ENCODE results near the gene DHRS13. TPM values are rescaled to one million over a fixed set of nuclear protein-coding genes. Genes with fewer than 3 reads are reported as not detected.

The DHRS13 gene
- polyA plus RNA-seq, 3 donors, result 3.7 to 4.5 (median 3.8) TPM

- no peaks in the 10 kb centered on the region for H3K9me3 ChIP-seq (replicated peaks in 1 of 2; ENCODE audit: control insufficient read depth in 1 of 2, insufficient read depth in 1 of 2, low read length in 2 of 2)
- peak; percentile 41 to 58 (median 42) for DNase-seq
- Mint-ChIP-seq H3K4me1 (peaks cover 23% of the 10 kb centered on the region), H3K4me3 (peak overlapping the region in 1 of 2 donors; percentile 96), H3K27me3 (ENCODE audit: low read depth in 3 of 3) (peaks cover 0 to 3% (median 1%) of the 10 kb centered on the region in 3 donors), H3K36me3 (peaks cover 23 to 31% of the 10 kb centered on the region in 2 donors), H3K9me3 (no peaks in the 10 kb centered on the region), H3K27ac (peak overlapping the region; percentile 93 to 97 (median 95))
- H3K27ac ChIP-seq (ENCODE audit: low read depth in 1 of 2, low read length in 2 of 2), result peak overlapping the region; percentile 85 to 92
- H3K4me3 ChIP-seq (replicated peaks in 1 of 3; ENCODE audit: low read depth in 2 of 3, low read length in 3 of 3), result peak overlapping the region; percentile 79 to 98 (median 80)
- H4K20me1 ChIP-seq (ENCODE audit: insufficient read depth, low read length), result peaks cover 38% of the 10 kb centered on the region
- H2AFZ ChIP-seq (ENCODE audit: insufficient read depth, low read depth, low read length, poor library complexity, severe bottlenecking), result peak overlapping the region; percentile 79
- TF ChIP-seq CTCF (IDR thresholded peaks at IDR 0.05), result no peak
- H3K4me1 ChIP-seq (ENCODE audit: control insufficient read depth in 1 of 2, insufficient read depth in 2 of 2, low read length in 2 of 2), result peaks cover 31 to 35% of the 10 kb centered on the region in 2 donors
- peaks cover 10 to 23% of the 10 kb centered on the region in 2 donors for H3K36me3 ChIP-seq (replicated peaks in 1 of 2; ENCODE audit: control insufficient read depth in 1 of 2, insufficient read depth in 2 of 2, low read length in 2 of 2)
- peak overlapping the region; percentile 86 for H3K9ac ChIP-seq (ENCODE audit: insufficient read depth, low read length, poor library complexity, severe bottlenecking)
- peak overlapping the region; percentile 90 for H3K4me2 ChIP-seq (replicated peaks; ENCODE audit: extremely low read depth, low read length, poor library complexity, severe bottlenecking)
- intact Hi-C loops (cut with micrococcal nuclease), result loop anchor here (2.0 to 10.0 kb wide), 5 partner anchors 23 to 612 kb away; partner anchors contain the start of genes DHRS13 (in 2 of the 2), IFT20 (in 1 of the 2), TNFAIP1 (in 1 of the 2) and TRAF4 (in 1 of the 2)
- peaks cover 69% of the 10 kb centered on the region for H3K79me2 ChIP-seq (ENCODE audit: insufficient read depth, low read length)
- no peaks in the 10 kb centered on the region for H3K27me3 ChIP-seq (ENCODE audit: control insufficient read depth in 2 of 2, insufficient read depth in 2 of 2, low read length in 2 of 2)
- WGBS (ENCODE audit: insufficient coverage), result 0% methylated on average over 57 of the region's 61 CpGs
Observed at GRCh38 chr17:28949185-28950016, 46.5 kb upstream of the DHRS13 start.

GRCh38 chr17:28948873-28949184 is 46.0 kb upstream of the DHRS13 start:
- peaks cover 15 to 28% of the 10 kb centered on the region in 2 donors for H3K36me3 ChIP-seq (replicated peaks in 1 of 2; ENCODE audit: control insufficient read depth in 1 of 2, insufficient read depth in 2 of 2, low read length in 2 of 2)
- Mint-ChIP-seq H3K9me3 (no peaks in the 10 kb centered on the region), H3K4me1 (peaks cover 23% of the 10 kb centered on the region), H3K4me3 (peak overlapping the region in 1 of 2 donors; percentile 96), H3K27me3 (ENCODE audit: low read depth in 3 of 3) (peaks cover 0 to 1% (median 0%) of the 10 kb centered on the region in 3 donors), H3K36me3 (peaks cover 28 to 36% of the 10 kb centered on the region in 2 donors), H3K27ac (peak overlapping the region; percentile 93 to 97 (median 95))
- peaks cover 31 to 35% of the 10 kb centered on the region in 2 donors for H3K4me1 ChIP-seq (ENCODE audit: control insufficient read depth in 1 of 2, insufficient read depth in 2 of 2, low read length in 2 of 2)
- intact Hi-C loops (cut with micrococcal nuclease), result loop anchor here in 1 of 2 donors (2.0 kb wide), 1 partner anchor 22 kb away; no protein-coding TSS in a partner anchor
- H3K4me3 ChIP-seq (replicated peaks in 1 of 3; ENCODE audit: low read depth in 2 of 3, low read length in 3 of 3), result peak overlapping the region; percentile 79 to 98 (median 80)
- H3K27ac ChIP-seq (ENCODE audit: low read depth in 1 of 2, low read length in 2 of 2), result peak overlapping the region; percentile 85 to 92
- peaks cover 74% of the 10 kb centered on the region for H3K79me2 ChIP-seq (ENCODE audit: insufficient read depth, low read length)
- peak overlapping the region; percentile 79 for H2AFZ ChIP-seq (ENCODE audit: insufficient read depth, low read depth, low read length, poor library complexity, severe bottlenecking)
- peak overlapping the region; percentile 86 for H3K9ac ChIP-seq (ENCODE audit: insufficient read depth, low read length, poor library complexity, severe bottlenecking)
- DNase-seq, result no peak
- no peak for TF ChIP-seq CTCF (IDR thresholded peaks at IDR 0.05)
- 5% methylated on average over 11 of the region's 15 CpGs for WGBS (ENCODE audit: insufficient coverage)
- no peaks in the 10 kb centered on the region for H3K27me3 ChIP-seq (ENCODE audit: control insufficient read depth in 2 of 2, insufficient read depth in 2 of 2, low read length in 2 of 2)
- no peaks in the 10 kb centered on the region for H3K9me3 ChIP-seq (replicated peaks in 1 of 2; ENCODE audit: control insufficient read depth in 1 of 2, insufficient read depth in 1 of 2, low read length in 2 of 2)
- peak overlapping the region; percentile 90 for H3K4me2 ChIP-seq (replicated peaks; ENCODE audit: extremely low read depth, low read length, poor library complexity, severe bottlenecking)
- peaks cover 44% of the 10 kb centered on the region for H4K20me1 ChIP-seq (ENCODE audit: insufficient read depth, low read length)
